HCT116 (cell line): Measurements from ENCODE around the gene ZNF319.

ENCODE experiments used
- CEBPB ChIP-seq: IDR thresholded peaks from 2 replicates; pipeline ENCODE4 v1.6.1; 2012; ENCODE audit warnings: low read depth
- EZH2 ChIP-seq: fragments of 200-600 bp; sonication (generic); IDR thresholded peaks from 2 replicates; pipeline ENCODE4 v1.6.1; 2017; ENCODE audit warnings: antibody characterized with exemption, mixed run types
- EZH2phosphoT487 ChIP-seq: fragments of 200-600 bp; IDR thresholded peaks from 2 replicates; pipeline ENCODE4 v1.6.1; 2018; ENCODE audit warnings: antibody characterized with exemption, borderline replicate concordance
- JUND ChIP-seq: IDR thresholded peaks from 2 replicates; pipeline ENCODE4 v1.6.1; 2012
- POLR2A ChIP-seq: IDR thresholded peaks from 2 replicates; pipeline ENCODE4 v1.7.0; 2011; ENCODE audit warnings: borderline replicate concordance; ENCODE audit not compliant: insufficient read depth, insufficient read length; ENCODE audit errors: extremely low read depth
- SIN3A ChIP-seq: IDR thresholded peaks from 2 replicates; pipeline ENCODE4 v1.6.1; 2012; ENCODE audit warnings: low read depth
- TF ChIP-seq, protein P1 (sequence below), 3 experiments: fragments of 200-600 bp in 1 of 3; sonication (generic) in 1 of 3; IDR thresholded peaks in 2 of 3; conservative IDR thresholded peaks in 1 of 3; 2 replicates each; pipeline ENCODE4 v1.5.1; 2012 to 2017; ENCODE audit warnings: low read depth in 2 of 3, low read length in 2 of 3, antibody characterized with exemption in 1 of 3, borderline replicate concordance in 1 of 3, control low read depth in 1 of 3, mild to moderate bottlenecking in 1 of 3, mixed read lengths in 1 of 3, mixed run types in 1 of 3, moderate library complexity in 1 of 3; ENCODE audit not compliant: insufficient read depth in 1 of 3
- TF ChIP-seq, protein P2 (sequence below): IDR thresholded peaks from 2 replicates; pipeline ENCODE4 v1.6.1; 2012; ENCODE audit warnings: low read depth
- TF ChIP-seq, protein P3 (sequence below): IDR thresholded peaks from 2 replicates; pipeline ENCODE4 v1.6.1; 2012

DNA sequence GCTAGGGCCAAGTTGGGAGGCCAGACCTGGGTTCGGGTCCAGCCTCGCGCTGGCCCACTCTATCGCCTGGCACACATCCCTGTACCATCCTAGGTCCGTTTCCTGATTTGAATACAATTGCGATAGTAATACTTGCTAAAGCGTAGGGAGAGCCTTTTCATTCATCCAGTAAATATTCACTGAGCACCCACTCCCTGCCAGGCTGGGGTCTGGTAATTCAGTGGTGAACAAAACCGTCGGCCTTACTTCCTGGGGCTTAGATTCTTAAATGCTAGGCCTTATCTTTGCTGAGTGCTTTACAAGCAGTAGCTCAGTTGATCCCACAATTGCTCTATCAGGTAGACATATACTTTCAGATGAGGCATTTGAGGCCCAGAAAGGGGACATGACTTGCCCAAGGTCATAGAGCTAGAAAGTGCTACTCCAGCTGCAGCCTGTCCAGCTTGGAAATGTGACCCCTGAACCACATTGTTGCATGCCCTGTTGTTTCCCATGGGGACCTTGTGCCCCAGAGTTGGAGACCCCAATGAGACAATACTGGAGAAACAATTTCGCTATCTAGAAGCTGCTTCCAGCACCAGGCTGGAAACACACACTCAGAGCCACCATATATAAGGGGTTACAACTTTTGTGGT is 1.4 kb upstream of the ZNF319 start:
- TF ChIP-seq SIN3A, result no peak
- no peak for TF ChIP-seq EZH2phosphoT487
- TF ChIP-seq, protein P1, sequence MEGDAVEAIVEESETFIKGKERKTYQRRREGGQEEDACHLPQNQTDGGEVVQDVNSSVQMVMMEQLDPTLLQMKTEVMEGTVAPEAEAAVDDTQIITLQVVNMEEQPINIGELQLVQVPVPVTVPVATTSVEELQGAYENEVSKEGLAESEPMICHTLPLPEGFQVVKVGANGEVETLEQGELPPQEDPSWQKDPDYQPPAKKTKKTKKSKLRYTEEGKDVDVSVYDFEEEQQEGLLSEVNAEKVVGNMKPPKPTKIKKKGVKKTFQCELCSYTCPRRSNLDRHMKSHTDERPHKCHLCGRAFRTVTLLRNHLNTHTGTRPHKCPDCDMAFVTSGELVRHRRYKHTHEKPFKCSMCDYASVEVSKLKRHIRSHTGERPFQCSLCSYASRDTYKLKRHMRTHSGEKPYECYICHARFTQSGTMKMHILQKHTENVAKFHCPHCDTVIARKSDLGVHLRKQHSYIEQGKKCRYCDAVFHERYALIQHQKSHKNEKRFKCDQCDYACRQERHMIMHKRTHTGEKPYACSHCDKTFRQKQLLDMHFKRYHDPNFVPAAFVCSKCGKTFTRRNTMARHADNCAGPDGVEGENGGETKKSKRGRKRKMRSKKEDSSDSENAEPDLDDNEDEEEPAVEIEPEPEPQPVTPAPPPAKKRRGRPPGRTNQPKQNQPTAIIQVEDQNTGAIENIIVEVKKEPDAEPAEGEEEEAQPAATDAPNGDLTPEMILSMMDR (IDR thresholded peaks at IDR 0.05 in 2 of 3, conservative IDR thresholded peaks at IDR 0.05 in 1 of 3; ENCODE audit: borderline replicate concordance in 1 of 3, insufficient read depth in 1 of 3, low read depth in 2 of 3, low read length in 2 of 3), result no peak
- TF ChIP-seq, protein P2, sequence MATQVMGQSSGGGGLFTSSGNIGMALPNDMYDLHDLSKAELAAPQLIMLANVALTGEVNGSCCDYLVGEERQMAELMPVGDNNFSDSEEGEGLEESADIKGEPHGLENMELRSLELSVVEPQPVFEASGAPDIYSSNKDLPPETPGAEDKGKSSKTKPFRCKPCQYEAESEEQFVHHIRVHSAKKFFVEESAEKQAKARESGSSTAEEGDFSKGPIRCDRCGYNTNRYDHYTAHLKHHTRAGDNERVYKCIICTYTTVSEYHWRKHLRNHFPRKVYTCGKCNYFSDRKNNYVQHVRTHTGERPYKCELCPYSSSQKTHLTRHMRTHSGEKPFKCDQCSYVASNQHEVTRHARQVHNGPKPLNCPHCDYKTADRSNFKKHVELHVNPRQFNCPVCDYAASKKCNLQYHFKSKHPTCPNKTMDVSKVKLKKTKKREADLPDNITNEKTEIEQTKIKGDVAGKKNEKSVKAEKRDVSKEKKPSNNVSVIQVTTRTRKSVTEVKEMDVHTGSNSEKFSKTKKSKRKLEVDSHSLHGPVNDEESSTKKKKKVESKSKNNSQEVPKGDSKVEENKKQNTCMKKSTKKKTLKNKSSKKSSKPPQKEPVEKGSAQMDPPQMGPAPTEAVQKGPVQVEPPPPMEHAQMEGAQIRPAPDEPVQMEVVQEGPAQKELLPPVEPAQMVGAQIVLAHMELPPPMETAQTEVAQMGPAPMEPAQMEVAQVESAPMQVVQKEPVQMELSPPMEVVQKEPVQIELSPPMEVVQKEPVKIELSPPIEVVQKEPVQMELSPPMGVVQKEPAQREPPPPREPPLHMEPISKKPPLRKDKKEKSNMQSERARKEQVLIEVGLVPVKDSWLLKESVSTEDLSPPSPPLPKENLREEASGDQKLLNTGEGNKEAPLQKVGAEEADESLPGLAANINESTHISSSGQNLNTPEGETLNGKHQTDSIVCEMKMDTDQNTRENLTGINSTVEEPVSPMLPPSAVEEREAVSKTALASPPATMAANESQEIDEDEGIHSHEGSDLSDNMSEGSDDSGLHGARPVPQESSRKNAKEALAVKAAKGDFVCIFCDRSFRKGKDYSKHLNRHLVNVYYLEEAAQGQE, result no peak
- TF ChIP-seq POLR2A, result no peak
- TF ChIP-seq CEBPB, result no peak
- TF ChIP-seq JUND, result no peak
- no peak for TF ChIP-seq EZH2
- TF ChIP-seq, protein P3, sequence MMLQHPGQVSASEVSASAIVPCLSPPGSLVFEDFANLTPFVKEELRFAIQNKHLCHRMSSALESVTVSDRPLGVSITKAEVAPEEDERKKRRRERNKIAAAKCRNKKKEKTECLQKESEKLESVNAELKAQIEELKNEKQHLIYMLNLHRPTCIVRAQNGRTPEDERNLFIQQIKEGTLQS, result no peak
